SK-N-MC (cell line): ENCODE measurements around the gene ITGB6.

Experiments used
- EZH2 ChIP-seq: fragments of 200-600 bp; sonication (generic); IDR thresholded peaks from one replicate; pipeline ENCODE4 v1.6.1; 2017; ENCODE audit warnings: antibody characterized with exemption
- FOXP2 ChIP-seq: optimal IDR thresholded peaks from 2 replicates; pipeline ENCODE3; 2011; ENCODE audit warnings: mild to moderate bottlenecking, moderate library complexity; ENCODE audit not compliant: insufficient read depth; ENCODE audit errors: extremely low read length, control extremely low read depth
- POLR2AphosphoS5 ChIP-seq: IDR thresholded peaks from 2 replicates; pipeline ENCODE4 v1.6.1; 2012; ENCODE audit warnings: mild to moderate bottlenecking, low read depth, low read length, borderline replicate concordance

- no peak for TF ChIP-seq EZH2
- TF ChIP-seq POLR2AphosphoS5: no peak
- TF ChIP-seq FOXP2: no peak
Measured at GRCh38 chr2:160064916-160065315, 135.2 kb downstream of the ITGB6 start.
